Left kidney (tissue), 8 donors: ENCODE measurements around the gene ITFG1. TPM values are rescaled to one million over a fixed set of nuclear protein-coding genes. Genes with fewer than 3 reads are reported as not detected.
A peak's percentile ranks its signal among the peaks of the same experiment; 100 is the strongest.

Experiments used
- DNase-seq: peaks from one replicate; pipeline ENCODE4 v3.0.0-alpha.2; 2013
- long read RNA-seq, 8 donors: transcript quantifications; one replicate each; lab custom pipeline, GENCODE V29; 2026
- polyA plus RNA-seq: library from polyadenylated mRNA; unstranded; fragments of 120-200 nt; gene quantifications from one replicate; pipeline ENCODE4 v1.2.1, GENCODE V29; 2013; ENCODE audit not compliant: insufficient read length

Gene ITFG1
- polyA plus RNA-seq = 117 TPM
- long read RNA-seq, donor 1, transcript ITFG1-201 (18 exons, 3,400 nt) = major isoform, 19 of 123 reads
- long read RNA-seq, donor 1, partial matches to known transcripts = 104 of 123 reads
- long read RNA-seq, donor 1, other reads (novel, unspliced or antisense) = 0 of 123 reads
- long read RNA-seq, donor 2, transcript ITFG1-201 (18 exons, 3,400 nt) = major isoform, 18 of 24 reads
- long read RNA-seq, donor 2, partial matches to known transcripts = 0 of 24 reads
- long read RNA-seq, donor 2, other reads (novel, unspliced or antisense) = 6 of 24 reads
- long read RNA-seq, donor 3, transcript ITFG1-201 (18 exons, 3,400 nt) = major isoform, 11 of 23 reads
- long read RNA-seq, donor 3, partial matches to known transcripts = 12 of 23 reads
- long read RNA-seq, donor 3, other reads (novel, unspliced or antisense) = 0 of 23 reads
- long read RNA-seq, donor 4 = 0 reads
- long read RNA-seq, donor 5, transcript ITFG1-201 (18 exons, 3,400 nt) = major isoform, 49 of 78 reads
- long read RNA-seq, donor 5, partial matches to known transcripts = 21 of 78 reads
- long read RNA-seq, donor 5, other reads (novel, unspliced or antisense) = 6 of 78 reads
- long read RNA-seq, donor 6, transcript ITFG1-201 (18 exons, 3,400 nt) = major isoform, 23 of 35 reads
- long read RNA-seq, donor 6, partial matches to known transcripts = 12 of 35 reads
- long read RNA-seq, donor 6, other reads (novel, unspliced or antisense) = 0 of 35 reads
- long read RNA-seq, donor 7, transcript ITFG1-201 (18 exons, 3,400 nt) = major isoform, 27 of 68 reads
- long read RNA-seq, donor 7, partial matches to known transcripts = 41 of 68 reads
- long read RNA-seq, donor 7, other reads (novel, unspliced or antisense) = 0 of 68 reads
- long read RNA-seq, donor 8, transcript ITFG1-201 (18 exons, 3,400 nt) = major isoform, 13 of 18 reads
- long read RNA-seq, donor 8, partial matches to known transcripts = 5 of 18 reads
- long read RNA-seq, donor 8, other reads (novel, unspliced or antisense) = 0 of 18 reads

GRCh38 chr16:47460711-47461597 is at the start of gene ITFG1, which contains the start of gene PHKB:
ITFG1 (minus strand) TSS chr16:47461063; CDS start chr16:47461045, 18 bp downstream.
PHKB (plus strand) TSS chr16:47461331; CDS start chr16:47461351, 20 bp downstream.
- peak; percentile 89 for DNase-seq

- no peak for DNase-seq
These were observed 46.8 kb upstream of the ITFG1 start for GRCh38 chr16:47507701-47508100.

GRCh38 chr16:47506800-47507199 is 45.9 kb upstream of the ITFG1 start:
- DNase-seq = peak; percentile 22

GRCh38 chr16:47504599-47504998 is 43.7 kb upstream of the ITFG1 start:
- no peak for DNase-seq

DNA sequence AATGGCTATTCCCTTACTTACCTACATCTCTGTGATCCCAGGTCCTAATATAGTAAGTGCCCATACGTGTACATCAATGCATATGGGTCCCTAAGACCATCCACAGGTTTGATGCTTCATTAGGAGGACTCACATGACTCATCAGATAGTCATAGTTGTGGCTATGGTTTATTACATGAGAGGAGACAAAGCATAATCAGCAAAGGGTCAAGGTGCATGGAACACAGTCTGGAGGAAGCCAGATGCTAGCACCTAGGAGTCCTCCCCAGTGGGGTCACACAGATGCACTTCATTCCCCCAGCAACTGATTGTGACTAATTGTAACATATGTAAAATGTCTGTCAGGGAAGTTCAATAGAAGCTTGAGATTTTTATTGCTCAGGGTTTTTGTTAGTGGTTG is 43.1 kb upstream of the ITFG1 start:
- no peak for DNase-seq

DNA sequence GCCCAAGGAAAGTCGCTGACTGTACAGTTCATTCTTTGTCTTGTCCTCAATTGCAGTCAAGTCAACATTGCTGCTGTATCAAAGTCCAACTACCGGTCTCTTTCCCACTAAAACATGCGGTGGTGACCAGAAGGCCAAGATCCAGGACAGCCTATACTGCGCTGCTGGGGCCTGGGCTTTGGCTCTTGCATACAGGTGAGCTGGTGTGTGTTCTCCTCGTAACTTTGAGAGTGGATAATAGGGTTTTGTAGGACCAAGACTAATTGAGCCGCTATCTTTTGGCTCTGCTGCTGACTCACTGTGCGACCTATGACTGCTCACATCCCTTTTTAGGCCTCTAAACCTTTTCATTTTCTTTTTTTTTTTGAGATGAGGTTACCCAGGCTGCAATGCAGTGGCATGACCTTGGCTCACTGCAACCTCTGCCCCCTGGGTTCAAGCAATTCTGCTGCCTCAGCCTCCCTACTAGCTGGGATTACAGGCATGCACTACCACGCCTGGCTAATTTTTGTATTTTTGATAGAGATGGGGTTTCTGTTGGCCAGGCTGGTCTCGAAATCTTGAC is 38.9 kb upstream of the ITFG1 start:
- DNase-seq = no peak

GRCh38 chr16:47499080-47499699 is 38.3 kb upstream of the ITFG1 start:
- no peak for DNase-seq

DNA sequence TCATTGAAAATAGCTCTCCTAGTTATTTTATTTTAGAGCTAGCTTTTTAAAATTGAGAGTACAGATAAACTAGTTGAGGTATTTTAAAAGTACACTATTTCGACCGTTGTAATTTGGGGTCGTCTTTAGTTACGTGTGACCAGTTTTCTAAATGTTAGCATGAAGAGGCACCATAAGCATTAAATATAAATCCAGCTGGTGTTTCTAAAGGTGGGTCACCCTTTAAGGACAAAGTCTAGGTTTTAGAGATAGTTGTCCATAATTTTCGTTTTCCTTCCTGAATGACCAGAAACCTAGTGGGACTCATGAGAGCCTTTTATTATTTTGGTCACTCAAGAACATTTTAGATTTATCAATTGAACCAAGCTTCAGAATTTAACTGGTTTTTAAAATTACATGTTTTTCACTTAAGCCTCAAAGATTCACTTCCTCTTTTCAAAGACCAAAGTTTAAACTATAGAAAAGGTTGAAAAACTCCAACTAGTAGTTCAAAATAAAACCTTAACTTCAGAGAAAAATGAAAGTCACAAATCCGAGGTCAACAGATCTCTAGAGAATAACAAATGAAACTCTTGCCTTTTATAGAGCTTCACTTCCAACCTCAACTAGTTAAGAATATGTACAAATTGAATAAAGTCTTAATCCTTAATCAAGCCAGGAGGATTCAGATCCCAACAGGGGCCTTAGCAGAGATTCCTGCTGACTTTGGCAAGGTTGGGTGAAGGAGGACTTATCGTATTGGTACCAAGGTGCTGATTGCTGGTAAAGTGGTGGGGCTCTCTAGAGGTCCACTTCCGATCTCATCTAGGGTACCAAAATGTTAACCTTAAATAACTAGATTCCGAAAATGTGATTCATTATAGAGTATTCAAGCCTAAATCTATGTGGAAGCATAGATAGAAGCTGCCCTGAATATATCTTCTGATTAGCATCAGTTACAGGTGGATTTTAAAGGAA is 32.8 kb upstream of the ITFG1 start:
- no peak for DNase-seq

GRCh38 chr16:47492428-47493377 is 31.8 kb upstream of the ITFG1 start:
- no peak for DNase-seq

GRCh38 chr16:47492036-47492427 is 31.2 kb upstream of the ITFG1 start:
- DNase-seq = no peak

DNA sequence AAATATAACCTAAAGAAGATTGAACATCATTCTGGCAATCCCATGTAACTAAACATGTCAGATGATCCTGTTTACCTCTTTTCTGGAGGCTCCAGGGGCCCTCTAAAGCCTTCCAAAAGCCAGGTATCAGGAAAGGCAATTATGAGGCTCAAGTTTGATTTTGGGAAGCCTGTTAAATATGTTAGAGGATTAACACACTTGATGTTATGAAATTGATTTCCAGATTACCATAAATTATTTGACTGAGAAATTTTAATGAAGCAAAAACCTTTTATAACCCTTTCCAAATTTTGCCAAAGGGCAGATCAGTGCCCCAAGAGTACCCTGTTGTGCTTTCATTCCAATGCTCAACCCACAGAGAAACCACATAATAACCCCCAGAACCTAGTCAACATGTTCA is 29.6 kb upstream of the ITFG1 start:
- no peak for DNase-seq

DNA sequence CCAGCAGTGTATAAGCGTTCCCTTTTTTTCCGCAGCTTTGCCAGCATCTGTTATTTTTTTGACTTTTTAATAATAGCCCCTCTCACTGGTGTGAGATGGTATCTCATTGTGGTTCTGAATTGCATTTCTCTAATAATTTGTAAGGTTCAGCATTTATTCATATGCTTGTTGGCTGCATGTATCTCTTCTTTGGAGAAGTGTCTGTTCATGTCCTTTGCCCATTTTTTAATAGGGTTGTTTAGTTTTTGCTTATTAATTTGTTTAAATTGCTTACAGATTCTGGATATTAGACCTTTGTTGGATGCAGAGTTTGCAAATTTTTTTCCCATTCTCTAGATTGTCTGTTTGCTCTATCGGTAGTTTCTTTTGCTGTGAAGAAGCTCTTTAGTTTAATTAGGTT is 27.2 kb upstream of the ITFG1 start:
- DNase-seq = no peak

GRCh38 chr16:47486856-47487255 is 26.0 kb upstream of the ITFG1 start:
- no peak for DNase-seq

GRCh38 chr16:47483616-47484015 is 22.8 kb upstream of the ITFG1 start:
- no peak for DNase-seq

GRCh38 chr16:47481698-47482374 is 21.0 kb upstream of the ITFG1 start:
- DNase-seq = no peak

- no peak for DNase-seq
These were observed 19.5 kb upstream of the ITFG1 start for GRCh38 chr16:47480410-47480809.

DNA sequence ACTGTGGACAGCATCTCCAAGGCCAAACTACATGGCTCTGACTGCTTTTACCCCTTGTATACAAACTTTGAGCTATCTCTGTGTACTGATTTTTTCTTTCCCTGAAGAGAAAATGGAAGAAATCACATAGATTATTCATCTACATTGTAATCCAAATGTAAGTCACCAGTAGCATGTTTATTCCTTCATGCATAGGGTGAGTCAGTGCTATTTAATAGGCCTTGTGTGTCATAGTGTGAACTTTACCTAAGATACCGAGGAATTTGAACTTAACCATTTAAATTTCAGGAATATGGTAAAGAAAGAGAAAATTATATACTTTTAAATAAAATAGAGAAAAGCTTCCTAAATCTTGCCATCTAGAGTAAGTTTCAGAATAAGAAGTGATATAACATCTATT is 16.8 kb upstream of the ITFG1 start:
- DNase-seq = no peak
